Measurements from ENCODE around the gene ACTR6.
"Not testable (repeated sequence)": the region's sequence is repeated elsewhere in the genome, so short reads cannot be mapped to it uniquely, and the experiment has no call there.

The ACTR6 gene

DNA sequence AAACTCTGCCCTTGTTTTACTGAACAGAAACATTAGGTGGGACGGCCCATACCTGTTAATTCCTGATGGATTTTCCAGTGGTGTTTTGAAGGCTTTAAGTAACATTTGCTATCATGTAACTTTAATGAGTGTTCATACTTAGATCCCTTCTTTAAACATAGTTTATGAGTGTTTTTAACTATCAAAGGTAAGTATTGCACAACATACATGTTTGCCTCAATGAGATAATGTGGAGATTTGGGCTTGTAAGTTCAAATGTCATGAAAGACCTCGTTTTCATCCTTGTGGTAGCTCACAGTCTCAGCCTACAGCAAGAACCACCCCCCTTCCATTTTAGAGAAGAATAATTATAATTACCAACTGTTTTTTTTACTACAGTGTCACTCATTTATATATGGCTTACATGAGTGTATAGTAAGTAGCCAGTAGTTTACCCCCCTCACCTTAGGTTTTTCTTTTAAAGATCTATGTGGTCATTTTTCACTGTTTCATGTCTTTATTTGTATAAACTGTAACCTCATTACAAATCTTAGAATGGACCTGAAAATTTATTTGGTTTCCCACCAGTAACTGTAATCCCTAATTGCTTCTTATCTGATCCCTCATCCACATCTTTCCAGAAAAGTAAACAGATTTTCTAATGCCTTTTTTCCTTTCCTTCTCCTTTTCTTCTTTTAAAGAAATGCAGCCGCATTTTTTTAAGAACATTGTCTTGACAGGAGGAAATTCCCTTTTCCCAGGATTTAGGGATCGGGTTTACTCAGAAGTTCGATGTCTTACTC, 18.9 kb downstream of the ACTR6 start:
- in situ Hi-C loops (cut with HindIII; ENCODE audit: low sequenced_read_pairs): no loop called here

DNA sequence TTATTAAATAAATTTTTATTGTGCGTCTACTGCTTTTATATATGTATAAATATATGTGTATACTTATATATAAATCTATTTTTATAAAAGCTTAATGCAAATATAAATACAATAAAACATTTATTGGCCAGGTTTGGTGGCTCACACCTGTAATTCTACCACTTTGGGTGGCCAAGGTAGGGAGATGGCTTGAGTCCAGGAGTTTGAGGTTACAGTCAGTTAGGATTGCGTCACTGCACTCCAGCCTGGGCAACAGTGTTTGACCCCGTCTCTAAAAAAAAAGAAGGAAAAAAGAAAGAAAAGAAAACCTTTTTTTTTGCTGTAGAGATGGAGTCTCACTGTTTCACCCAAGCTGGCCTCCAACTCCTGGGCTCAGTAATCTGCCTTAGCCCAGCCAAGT, 20.9 kb downstream of the ACTR6 start:
- in situ Hi-C loops (cut with HindIII; ENCODE audit: low sequenced_read_pairs): no loop called here

DNA sequence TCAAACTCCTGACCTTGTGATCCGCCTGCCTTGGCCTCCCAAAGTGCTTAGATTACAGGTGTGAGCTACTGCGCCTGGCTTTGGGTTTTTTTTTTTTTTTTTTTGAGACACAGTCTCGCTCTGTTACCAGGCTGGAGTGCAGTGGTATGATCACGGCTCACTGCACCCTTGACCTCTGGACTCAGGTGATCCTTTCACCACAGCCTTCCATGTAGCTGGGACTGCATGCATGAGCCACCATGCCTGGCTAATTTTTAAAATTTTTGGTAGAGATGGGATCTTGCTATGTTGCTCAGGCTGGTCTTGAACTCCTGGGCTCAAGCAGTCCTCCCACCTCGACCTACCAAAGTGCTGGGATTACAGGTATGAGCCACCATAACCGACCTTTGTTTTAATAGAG, 21.6 kb downstream of the ACTR6 start:
- in situ Hi-C loops (cut with HindIII; ENCODE audit: low sequenced_read_pairs): not testable (repeated sequence)

DNA sequence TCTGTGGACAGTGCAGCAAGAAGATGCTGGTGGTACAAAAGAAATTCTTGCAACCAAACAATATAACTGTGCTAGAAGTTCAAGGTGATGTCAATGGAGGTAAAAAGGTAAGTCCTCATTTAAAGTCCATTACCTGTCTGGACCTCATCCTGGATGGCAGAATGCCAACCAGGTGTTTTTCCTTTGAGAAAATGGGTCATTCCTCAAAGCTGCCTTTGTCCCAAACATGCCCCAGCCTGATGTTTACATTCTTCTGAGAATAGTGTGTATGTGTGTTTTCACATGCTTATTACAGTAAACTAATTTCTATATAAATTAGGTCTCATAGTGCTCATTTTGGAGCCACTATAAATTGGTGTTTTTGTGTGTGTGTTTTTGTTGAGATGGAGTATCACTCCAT, 24.9 kb downstream of the ACTR6 start:
- in situ Hi-C loops (cut with HindIII; ENCODE audit: low sequenced_read_pairs): no loop called here

DNA sequence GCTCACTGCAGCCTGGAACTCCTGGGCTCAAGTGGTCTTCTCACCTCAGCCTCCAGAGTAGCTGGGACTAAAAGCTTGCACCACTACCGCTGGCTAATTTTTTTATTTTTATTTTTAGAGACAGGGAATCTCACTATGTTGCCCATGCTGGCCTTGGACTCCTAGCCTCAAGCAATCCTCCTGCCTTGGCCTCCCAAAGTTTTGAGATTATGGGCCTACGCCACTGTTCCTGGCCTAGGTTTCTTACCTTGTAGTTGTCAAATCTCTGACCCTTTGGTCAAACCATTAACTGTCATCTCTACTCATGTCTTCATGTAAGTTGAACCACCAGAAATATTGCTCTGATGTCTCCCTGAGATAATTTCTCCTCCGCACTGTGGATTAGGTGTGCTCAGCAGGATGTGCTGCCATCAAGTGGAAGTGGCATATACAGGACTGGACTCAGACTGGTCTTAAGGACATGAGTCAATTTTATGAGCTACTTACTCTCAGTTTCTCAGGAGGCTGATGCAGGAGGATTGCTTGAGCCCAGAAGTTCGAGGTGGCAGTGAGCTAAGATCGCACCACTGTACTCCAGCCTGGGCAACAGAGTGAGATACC, 28.5 kb downstream of the ACTR6 start:
- in situ Hi-C loops (cut with HindIII; ENCODE audit: low sequenced_read_pairs): no loop called here

DNA sequence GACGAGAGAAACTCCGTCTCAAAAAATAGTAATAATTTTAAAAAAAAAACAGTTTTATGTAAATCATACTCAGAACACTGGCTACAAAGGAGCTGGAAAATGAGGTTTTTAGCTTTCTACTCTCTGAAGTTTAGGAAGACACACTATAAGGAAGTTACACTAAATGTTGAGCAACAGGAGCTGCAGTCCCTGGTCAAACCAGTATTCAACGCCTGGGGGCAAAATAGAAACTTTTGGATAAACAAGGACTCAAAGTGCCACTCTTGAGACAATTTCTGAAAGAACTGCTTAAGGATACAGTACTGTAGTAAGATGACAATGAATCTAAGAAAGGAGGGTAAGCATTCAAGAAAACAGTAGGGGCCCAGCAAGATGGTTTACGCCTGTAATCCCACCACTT, 29.3 kb downstream of the ACTR6 start:
- in situ Hi-C loops (cut with HindIII; ENCODE audit: low sequenced_read_pairs): no loop called here

DNA sequence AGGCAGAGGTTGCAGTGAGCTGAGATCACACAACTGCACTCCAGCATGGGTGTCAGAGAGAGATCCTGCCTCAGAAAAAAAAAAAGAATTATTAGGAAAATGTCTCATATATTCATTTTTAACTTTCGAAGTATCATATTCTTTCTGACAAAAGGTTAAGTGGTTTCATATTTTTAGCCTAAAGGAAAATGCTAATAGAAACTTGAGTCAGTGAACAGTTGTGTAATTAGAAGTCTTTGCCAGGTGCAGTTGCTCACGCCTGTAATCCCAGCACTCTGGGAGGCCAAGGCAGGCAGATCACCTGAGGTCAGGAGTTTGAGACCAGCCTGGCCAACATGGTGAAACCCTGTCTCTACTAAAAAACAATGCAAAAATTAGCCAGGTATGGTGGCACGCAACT, 31.3 kb downstream of the ACTR6 start:
- in situ Hi-C loops (cut with HindIII; ENCODE audit: low sequenced_read_pairs): not testable (repeated sequence)

DNA sequence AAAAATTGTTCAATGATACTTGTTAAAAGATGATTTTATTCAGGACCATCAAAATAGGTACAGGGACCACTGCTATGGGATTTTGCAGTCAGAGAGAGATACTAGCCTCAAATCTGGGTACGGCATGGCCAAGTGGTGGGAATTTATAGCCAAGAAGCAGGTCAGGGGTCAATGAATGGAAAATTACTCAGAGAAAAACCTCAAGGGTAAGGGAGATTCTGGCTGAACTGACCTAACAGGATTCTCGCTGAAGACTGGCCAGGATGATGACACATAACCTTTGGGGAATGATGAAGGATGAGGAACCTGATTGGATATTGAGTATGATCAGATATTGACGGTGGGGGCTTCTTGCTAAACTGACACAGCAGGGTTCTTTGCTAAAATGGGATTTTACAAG, 33.6 kb downstream of the ACTR6 start:
- in situ Hi-C loops (cut with HindIII; ENCODE audit: low sequenced_read_pairs): no loop called here

DNA sequence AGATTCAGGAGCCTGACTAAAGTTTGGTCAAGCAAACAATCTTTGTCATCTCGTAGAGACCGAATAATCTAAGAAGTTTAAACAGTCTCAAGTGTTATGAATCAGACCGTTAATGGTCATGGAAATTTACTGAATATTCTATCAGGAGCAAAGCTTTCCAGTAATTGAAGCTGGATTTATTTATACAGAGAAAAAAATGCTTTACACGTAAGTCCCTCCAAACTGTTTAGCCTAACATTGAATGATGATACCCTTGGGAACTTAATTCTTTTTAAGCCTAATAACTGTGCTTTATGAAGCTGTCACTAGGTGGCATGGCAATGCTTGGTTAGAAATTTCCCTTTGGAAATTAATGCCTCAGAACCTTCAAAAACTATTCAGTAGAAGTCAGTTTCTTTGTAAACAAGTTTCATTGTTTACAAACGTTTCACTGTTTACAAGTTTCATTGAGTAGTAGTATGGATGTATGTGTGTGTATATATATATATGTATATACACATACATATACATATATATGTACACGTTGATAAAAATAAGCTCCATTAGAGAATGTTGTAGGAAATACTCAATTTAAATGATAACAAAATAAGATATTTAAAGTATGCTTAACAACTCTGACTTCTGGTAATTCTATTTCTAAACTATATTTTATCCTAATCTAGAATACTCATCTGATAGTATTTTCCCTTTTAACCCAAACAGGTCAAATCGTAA, 34.1 kb downstream of the ACTR6 start:
- in situ Hi-C loops (cut with HindIII; ENCODE audit: low sequenced_read_pairs): no loop called here

DNA sequence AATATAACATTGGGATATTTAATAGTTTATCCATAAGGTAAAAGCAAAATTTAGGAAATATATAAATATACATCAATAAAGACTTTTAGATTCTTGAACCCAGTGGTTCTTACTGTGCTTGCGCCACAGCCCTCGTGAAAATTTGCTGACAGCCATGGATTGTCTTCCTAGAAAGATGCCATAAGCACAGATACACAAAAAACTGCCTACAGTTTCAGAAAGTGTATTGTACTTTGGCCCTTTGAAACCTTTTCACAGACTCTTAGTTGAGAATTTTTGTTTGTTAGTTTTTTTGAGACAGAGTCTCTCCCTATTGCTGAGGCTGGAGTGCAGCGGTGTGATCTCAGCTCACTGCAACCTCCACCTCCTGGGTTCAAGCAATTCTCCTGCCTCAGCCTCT, 38.2 kb downstream of the ACTR6 start:
- in situ Hi-C loops (cut with HindIII; ENCODE audit: low sequenced_read_pairs): no loop called here

DNA sequence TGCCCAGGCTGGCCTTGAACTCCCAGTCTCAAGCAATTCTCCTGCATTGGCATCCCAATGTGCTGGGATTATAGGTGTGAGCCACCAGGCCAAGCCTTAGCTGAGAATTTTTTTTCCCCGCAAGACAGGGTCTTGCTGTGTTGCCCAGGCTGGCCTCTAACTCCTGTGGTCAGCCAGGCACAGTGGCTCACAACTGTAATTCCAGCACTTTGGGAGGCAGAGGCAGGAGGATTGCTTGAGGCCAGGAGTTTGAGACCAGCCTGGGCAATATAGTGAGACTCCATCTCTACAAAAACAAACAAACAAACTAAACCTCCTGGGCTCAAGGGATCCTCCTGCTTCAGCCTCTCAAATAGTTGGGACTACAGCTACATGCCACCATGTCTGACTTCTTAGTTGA, 39.0 kb downstream of the ACTR6 start:
- in situ Hi-C loops (cut with HindIII; ENCODE audit: low sequenced_read_pairs): no loop called here

DNA sequence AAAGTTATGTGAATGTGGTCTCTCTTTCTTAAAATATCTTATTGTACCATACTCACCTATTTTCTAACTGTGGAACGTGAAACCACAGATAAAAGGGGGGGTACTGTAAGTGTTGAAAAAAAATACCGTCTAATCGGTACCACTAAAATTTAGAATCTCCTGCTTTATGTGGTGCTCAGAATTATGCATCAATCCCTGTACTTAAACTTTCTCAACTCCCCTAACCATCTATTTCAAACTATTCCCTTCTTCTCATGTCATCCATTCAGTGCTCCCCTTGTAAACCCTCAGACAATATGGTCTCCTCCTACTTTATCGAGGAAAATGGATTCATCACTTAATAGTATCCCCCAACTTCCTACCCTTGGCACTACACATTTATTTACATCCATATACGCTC, 42.5 kb downstream of the ACTR6 start:
- in situ Hi-C loops (cut with HindIII; ENCODE audit: low sequenced_read_pairs): no loop called here

DNA sequence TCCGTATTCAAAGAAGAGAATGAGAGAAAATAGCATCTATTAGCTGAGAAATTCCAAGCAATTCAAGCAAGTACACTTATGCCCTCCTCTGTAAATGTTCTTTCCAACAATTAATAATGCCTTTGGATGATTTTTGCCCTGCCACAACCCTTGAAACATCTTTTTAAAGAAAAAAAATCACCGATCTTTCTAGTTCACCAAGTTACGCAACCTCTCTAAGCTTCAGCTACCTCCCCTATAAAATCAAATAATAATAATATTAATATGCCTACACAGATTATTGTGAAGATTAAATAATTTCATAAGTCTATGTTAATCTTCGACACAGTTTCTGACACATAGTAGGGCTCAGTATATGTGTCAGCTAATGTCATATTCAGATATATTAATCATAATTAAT, 47.1 kb downstream of the ACTR6 start:
- in situ Hi-C loops (cut with HindIII; ENCODE audit: low sequenced_read_pairs): no loop called here

DNA sequence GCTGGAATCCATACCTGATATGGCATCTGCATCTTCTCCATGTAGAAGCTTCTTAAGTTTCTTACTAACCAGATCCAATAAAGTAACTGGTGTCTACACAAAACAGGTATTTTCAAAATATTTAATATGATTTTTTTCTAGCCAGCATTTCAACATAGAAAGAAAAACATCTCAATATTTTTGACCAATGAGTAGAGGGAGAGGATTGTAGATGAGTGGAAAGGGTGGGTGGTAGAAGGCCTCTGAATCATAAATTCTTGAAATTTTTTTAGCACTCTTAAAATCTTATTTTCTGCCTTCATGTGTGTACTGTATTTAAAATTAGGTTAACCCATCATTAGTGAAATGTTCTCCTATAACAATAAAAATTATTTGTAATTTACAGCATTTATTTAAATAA, 48.3 kb downstream of the ACTR6 start:
- in situ Hi-C loops (cut with HindIII; ENCODE audit: low sequenced_read_pairs): no loop called here

DNA sequence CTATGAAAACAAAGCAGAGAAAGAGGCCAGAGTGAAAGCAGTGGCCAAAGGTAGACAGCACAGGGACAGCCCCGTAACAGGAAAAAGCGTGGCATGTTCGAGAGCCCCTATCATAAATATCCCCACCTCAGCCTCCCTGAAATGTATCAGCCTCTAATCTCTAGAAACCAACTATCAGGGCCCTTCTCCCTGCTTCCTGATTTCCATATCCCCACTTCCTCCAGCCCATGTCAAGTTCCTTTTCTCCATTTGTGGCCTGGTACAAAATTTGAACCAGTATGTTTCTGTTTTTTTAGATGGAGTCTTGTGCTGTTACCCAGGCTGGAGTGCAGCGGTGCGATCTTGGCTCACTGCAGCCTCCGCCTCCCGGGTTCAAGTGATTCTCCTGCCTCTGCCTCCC, 49.3 kb downstream of the ACTR6 start:
- in situ Hi-C loops (cut with HindIII; ENCODE audit: low sequenced_read_pairs): no loop called here

DNA sequence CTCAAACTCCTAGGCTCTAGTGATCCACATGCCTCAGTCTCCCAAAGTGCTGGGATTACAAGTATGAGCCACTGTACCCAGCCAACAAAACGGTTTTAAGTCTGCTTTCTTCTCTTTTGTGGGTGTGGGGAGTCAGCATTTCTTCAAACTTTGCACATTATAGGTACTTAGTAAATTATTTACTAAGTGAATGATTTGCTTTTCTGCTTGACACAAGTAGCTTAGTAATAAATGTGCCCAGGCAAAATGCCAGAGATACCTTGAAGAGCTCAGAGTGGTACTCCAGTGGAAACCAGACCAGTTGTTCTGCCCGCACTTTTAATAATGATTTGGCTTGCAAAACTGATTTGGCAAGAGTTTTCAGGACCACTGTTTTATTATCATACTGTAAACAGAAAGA, 51.3 kb downstream of the ACTR6 start:
- in situ Hi-C loops (cut with HindIII; ENCODE audit: low sequenced_read_pairs): no loop called here

DNA sequence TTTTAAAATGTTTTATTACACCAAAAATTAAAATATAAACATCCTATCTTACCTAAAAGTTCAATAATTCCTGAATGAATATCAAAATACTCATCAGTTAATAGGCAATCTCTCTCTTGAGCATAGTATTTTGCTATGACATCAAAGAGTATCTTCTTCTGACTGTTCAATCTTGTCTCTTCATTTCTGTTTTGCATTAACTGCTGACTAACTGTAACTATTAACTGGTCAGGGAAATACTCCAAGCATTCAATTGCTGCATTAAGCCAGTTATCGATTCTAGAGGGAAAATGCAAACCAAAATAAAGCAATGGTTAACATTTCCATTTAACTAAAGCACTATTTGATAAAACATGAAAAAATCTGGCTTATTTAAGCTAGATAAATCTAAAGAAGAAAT, 52.8 kb downstream of the ACTR6 start:
- in situ Hi-C loops (cut with HindIII; ENCODE audit: low sequenced_read_pairs): no loop called here

DNA sequence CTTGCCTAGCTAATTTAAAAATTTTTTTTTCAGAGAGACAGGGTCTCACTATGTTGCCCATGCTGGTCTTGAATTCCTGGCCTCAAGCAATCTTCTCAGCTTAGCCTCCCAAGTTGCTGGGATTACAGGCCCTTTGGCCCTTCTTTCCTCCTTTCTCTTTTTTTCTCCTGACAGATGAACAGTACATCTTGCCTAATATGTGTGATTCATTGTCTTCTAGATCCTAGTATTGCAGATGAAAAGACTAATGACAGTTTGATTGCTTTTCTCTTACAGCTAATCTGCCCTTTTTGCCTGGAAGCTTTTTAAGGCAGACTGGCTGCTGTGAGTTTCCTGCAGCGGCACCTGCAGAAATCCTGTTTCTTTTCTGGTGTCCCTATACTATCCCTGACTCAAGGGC, 54.3 kb downstream of the ACTR6 start:
- in situ Hi-C loops (cut with HindIII; ENCODE audit: low sequenced_read_pairs): no loop called here

DNA sequence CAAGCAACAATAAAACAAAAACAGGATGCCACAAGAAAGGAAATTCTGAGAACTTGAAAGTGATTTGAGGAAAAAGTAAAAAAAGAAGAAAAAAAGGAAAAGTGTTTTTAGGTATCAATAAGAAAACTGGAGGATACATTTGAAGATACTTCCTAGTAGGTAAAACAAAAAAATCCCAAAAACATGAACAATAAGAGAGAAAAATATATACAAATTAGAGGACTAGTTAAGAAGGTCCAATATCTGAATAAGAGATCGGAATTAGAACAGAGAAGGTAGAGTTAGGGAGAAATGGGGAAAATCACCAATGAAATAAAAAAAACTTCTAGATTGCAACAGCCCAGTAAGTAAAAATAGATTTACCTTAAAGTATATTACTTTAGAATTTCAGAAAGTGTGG, 57.5 kb downstream of the ACTR6 start:
- in situ Hi-C loops (cut with HindIII; ENCODE audit: low sequenced_read_pairs): no loop called here

DNA sequence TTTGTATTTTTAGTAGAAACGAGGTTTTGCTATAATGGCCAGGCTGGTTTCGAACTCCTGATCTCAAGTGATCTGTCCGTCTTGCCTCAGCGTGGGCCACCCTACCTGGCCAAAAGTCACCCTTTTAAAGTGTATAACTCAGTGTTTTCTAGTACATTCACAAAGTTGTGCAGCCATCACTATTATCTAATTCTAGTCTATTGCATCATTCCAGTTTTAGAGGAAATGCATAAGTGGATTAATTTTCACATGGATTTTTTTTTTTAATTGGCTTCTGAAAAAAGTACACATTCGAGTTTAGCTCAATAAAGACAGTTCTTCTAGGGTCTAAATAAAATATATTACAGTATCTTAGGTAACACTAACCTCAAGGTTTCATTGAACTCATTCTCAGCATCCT, 62.5 kb downstream of the ACTR6 start:
- in situ Hi-C loops (cut with HindIII; ENCODE audit: low sequenced_read_pairs): no loop called here

DNA sequence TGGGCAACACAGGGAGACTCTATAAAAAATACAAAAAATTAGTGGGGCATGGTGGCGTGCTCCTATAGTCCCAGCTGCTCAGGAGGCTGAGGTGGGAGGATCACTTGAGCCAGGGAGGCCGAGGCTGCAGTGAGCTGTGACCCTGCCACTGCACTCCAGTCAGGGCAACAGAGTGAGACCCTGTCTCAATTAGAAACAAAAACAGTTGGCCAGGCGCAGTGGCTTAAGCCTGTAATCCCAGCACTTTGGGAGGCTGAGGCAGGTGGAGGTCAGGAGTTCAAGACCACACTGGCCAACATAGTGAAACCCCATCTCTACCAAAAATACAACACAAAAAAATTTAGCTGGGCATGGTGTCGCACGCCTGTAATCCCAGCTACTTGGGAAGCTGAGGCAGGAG, 64.5 kb downstream of the ACTR6 start:
- in situ Hi-C loops (cut with HindIII; ENCODE audit: low sequenced_read_pairs): not testable (repeated sequence)

All from DLD1 (cell line).